ENCODE measurements around the gene FOSL2.

- TF ChIP-seq CTCF (IDR thresholded peaks at IDR 0.05 in 2 of 3, conservative IDR thresholded peaks at IDR 0.05 in 1 of 3; ENCODE audit: borderline replicate concordance in 1 of 3, insufficient read depth in 1 of 3, low read depth in 2 of 3, low read length in 2 of 3) = no peak
- no peak for TF ChIP-seq EZH2 (IDR thresholded peaks at IDR 0.05)
- no peak for TF ChIP-seq CBX3 (IDR thresholded peaks at IDR 0.05; ENCODE audit: low read depth)
- TF ChIP-seq POLR2A (IDR thresholded peaks at IDR 0.05; ENCODE audit: borderline replicate concordance, extremely low read depth, insufficient read depth, insufficient read length) = no peak
- no peak for TF ChIP-seq EZH2phosphoT487 (IDR thresholded peaks at IDR 0.05; ENCODE audit: borderline replicate concordance)
- no peak for TF ChIP-seq ZBTB33 (IDR thresholded peaks at IDR 0.05; ENCODE audit: extremely low read depth, insufficient replicate concordance, low read length)
- TF ChIP-seq TCF7L2 (IDR thresholded peaks at IDR 0.05; ENCODE audit: borderline replicate concordance, extremely low read depth, insufficient read depth, insufficient read length) = no peak
- TF ChIP-seq POLR2AphosphoS5 (IDR thresholded peaks at IDR 0.05; ENCODE audit: low read depth, low read length) = no peak
- no peak for TF ChIP-seq ZNF274 (IDR thresholded peaks at IDR 0.05; ENCODE audit: low read depth, low read length)
- TF ChIP-seq YY1 (IDR thresholded peaks at IDR 0.05; ENCODE audit: extremely low read depth, insufficient replicate concordance, low read depth, low read length) = no peak
- TF ChIP-seq MAX (IDR thresholded peaks at IDR 0.05) = no peak
- no peak for TF ChIP-seq SP1 (IDR thresholded peaks at IDR 0.05; ENCODE audit: low read depth)
Observed at GRCh38 chr2:28411166-28411755, 18.6 kb downstream of the FOSL2 start.

Measured in HCT116 (cell line).